ENCODE measurements around the gene BUD13.

GRCh38 chr11:116710001-116710674 is 62.6 kb downstream of the BUD13 start:
- TF ChIP-seq RAD21 (conservative IDR thresholded peaks at IDR 0.05), result no peak
- TF ChIP-seq, protein P1, sequence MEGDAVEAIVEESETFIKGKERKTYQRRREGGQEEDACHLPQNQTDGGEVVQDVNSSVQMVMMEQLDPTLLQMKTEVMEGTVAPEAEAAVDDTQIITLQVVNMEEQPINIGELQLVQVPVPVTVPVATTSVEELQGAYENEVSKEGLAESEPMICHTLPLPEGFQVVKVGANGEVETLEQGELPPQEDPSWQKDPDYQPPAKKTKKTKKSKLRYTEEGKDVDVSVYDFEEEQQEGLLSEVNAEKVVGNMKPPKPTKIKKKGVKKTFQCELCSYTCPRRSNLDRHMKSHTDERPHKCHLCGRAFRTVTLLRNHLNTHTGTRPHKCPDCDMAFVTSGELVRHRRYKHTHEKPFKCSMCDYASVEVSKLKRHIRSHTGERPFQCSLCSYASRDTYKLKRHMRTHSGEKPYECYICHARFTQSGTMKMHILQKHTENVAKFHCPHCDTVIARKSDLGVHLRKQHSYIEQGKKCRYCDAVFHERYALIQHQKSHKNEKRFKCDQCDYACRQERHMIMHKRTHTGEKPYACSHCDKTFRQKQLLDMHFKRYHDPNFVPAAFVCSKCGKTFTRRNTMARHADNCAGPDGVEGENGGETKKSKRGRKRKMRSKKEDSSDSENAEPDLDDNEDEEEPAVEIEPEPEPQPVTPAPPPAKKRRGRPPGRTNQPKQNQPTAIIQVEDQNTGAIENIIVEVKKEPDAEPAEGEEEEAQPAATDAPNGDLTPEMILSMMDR (IDR thresholded peaks at IDR 0.05; ENCODE audit: poor library complexity, severe bottlenecking), result no peak
